Muscle of leg (tissue), 11 donors: Measurements from ENCODE around the gene CD28. TPM values are rescaled to one million over a fixed set of nuclear protein-coding genes. Genes with fewer than 3 reads are reported as not detected.

Experiments used
- DNase-seq: peaks from one replicate; pipeline ENCODE4 v3.0.0; 2013
- H3K27ac ChIP-seq: one replicate; pipeline ENCODE4 v1.5.1; 2013; ENCODE audit warnings: mild to moderate bottlenecking, low read length, control low read depth
- H3K27me3 ChIP-seq: one replicate; pipeline ENCODE4 v1.6.1; 2013; ENCODE audit warnings: low read length; ENCODE audit not compliant: control insufficient read depth, insufficient read depth
- H3K36me3 ChIP-seq: one replicate; pipeline ENCODE4 v1.6.1; 2013; ENCODE audit warnings: low read length; ENCODE audit not compliant: control insufficient read depth, insufficient read depth
- H3K4me1 ChIP-seq: one replicate; pipeline ENCODE4 v1.6.1; 2013; ENCODE audit warnings: low read length; ENCODE audit not compliant: control insufficient read depth, insufficient read depth
- H3K4me3 ChIP-seq: one replicate; pipeline ENCODE4 v1.5.1; 2013; ENCODE audit warnings: low read length, control low read depth
- H3K9me3 ChIP-seq: replicated peaks from 2 replicates; pipeline ENCODE4 v1.6.1; 2013; ENCODE audit warnings: low read depth, low read length; ENCODE audit not compliant: control insufficient read depth
- WGBS: methylation state at CpG from one replicate; pipeline ENCODE4 v1.1.5; 2013; ENCODE audit warnings: missing lambda C conversion rate; ENCODE audit not compliant: insufficient coverage; 5-methylcytosine and 5-hydroxymethylcytosine counted together
- polyA plus RNA-seq, 8 donors: library from polyadenylated mRNA; unstranded; fragments of 120-200 nt; gene quantifications; one replicate each; pipeline versions ENCODE4 v1.2.1 to v1.2.3, GENCODE V29; 2013; ENCODE audit warnings: inconsistent platforms in 1 of 8, low replicate concordance in 1 of 8; ENCODE audit not compliant: insufficient read length in 8 of 8, insufficient read depth in 1 of 8
- total RNA-seq: library from RNA; stranded (reverse); fragments of 120-200 nt; gene quantifications from one replicate; pipeline ENCODE4 v1.2.4, GENCODE V29; 2013

CD28 gene
- total and polyA plus RNA-seq, 9 donors: 2.8 to 5.6 (median 3.8) TPM

DNA sequence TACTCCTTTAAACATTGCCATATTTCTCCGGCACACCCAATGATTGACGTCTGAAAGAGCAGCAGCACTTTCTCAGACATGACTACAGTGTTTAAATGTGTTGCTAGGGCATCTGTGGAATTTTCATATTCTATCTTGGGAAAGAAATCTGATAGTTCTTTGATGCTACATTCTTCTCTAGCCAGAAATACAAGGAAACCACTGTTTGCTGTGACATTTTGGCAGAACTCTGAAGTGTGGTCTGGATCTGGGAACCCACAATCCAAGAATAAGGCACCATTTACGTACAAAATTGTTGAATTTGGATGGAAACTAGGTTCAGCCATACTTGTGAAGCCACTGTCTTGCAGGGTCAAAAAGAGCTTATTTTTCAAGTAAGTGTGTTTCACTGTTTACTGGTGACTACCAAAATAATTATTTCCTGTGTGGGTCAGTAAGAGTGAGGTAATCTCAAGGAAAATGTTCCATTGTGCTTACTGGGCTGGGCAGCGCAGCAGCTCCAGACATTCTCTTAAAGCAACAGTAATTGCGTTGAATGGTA lies 21.3 kb upstream of the CD28 start:
- Histone ChIP-seq H3K9me3 (no peaks in the 10 kb centered on the region), H3K27ac (peak overlapping the region; percentile 81), H3K4me1 (peaks cover 63% of the 10 kb centered on the region), H3K4me3 (no peak overlapping the region), H3K27me3 (no peaks in the 10 kb centered on the region), H3K36me3 (no peaks in the 10 kb centered on the region)
- WGBS: 100% methylated on average over 1 of the region's 5 CpGs
- DNase-seq: peak; percentile 72

- Histone ChIP-seq H3K9me3 (no peaks in the 10 kb centered on the region), H3K27ac (peak overlapping the region; percentile 81), H3K4me1 (peaks cover 71% of the 10 kb centered on the region), H3K36me3 (no peaks in the 10 kb centered on the region), H3K27me3 (no peaks in the 10 kb centered on the region), H3K4me3 (no peak overlapping the region)
- DNase-seq: peak; percentile 60
- WGBS: 80% methylated on average over 1 of the region's 4 CpGs
Observed at GRCh38 chr2:203685789-203686420, 20.5 kb upstream of the CD28 start.

DNA sequence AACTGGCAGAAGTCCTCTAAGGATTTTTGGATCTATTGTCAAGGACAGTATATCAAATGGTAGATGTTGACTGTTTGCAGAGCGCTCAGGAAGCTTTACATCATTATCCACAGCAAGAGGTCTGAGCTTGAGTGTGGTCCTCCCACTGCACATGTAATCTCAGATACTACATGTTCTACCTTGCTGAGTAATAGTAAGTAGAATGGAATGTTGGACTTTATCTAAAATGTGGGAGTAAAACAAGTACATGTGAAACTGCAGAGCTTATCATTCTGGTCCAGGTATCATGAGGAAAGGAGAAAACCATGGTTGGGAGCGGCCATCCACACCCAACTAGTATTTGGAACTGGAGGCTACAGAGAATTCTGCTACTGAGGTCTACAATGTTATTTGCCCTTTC lies 19.3 kb upstream of the CD28 start:
- no peak for DNase-seq
- H3K36me3 ChIP-seq: no peaks in the 10 kb centered on the region
- no peak overlapping the region for H3K4me3 ChIP-seq
- no peaks in the 10 kb centered on the region for H3K27me3 ChIP-seq
- no peak overlapping the region for H3K27ac ChIP-seq
- peaks cover 71% of the 10 kb centered on the region for H3K4me1 ChIP-seq
- no CpG with 5 or more reads among the region's 2 CpGs for WGBS
- no peaks in the 10 kb centered on the region for H3K9me3 ChIP-seq

DNA sequence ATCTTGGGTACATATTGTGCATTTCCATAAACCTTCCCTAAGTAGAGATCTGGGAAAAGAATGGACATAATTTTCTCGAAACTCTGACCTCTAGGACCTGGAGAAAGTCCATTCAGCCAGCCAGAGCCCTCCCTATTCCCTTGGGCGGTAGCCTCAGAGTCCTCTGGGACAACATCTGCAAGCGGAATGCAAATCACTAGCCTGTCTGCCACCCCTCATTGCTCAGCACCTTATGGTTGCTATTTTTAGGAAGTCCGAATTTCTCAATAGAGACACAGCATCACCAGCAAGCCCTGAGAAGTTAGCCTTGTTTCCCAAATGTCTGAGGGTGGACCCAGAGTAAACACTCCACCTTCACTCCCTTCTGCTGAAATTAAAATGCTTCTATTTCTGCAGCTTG lies 17.6 kb upstream of the CD28 start:
- no peak overlapping the region for H3K27ac ChIP-seq
- WGBS: no CpG with 5 or more reads among the region's 4 CpGs
- no peaks in the 10 kb centered on the region for H3K36me3 ChIP-seq
- no peaks in the 10 kb centered on the region for H3K9me3 ChIP-seq
- no peaks in the 10 kb centered on the region for H3K27me3 ChIP-seq
- no peak overlapping the region for H3K4me3 ChIP-seq
- DNase-seq: peak; percentile 79
- peaks cover 68% of the 10 kb centered on the region for H3K4me1 ChIP-seq

- H3K4me1 ChIP-seq: peaks cover 60% of the 10 kb centered on the region
- DNase-seq: no peak
- no peaks in the 10 kb centered on the region for H3K27me3 ChIP-seq
- H3K4me3 ChIP-seq: no peak overlapping the region
- no peaks in the 10 kb centered on the region for H3K36me3 ChIP-seq
- no CpG with 5 or more reads among the region's 8 CpGs for WGBS
- H3K9me3 ChIP-seq: no peaks in the 10 kb centered on the region
- H3K27ac ChIP-seq: no peak overlapping the region
Observed at GRCh38 chr2:203689426-203690116, 16.9 kb upstream of the CD28 start.

- Histone ChIP-seq H3K27me3 (no peaks in the 10 kb centered on the region), H3K4me1 (peaks cover 55% of the 10 kb centered on the region), H3K27ac (no peak overlapping the region), H3K36me3 (no peaks in the 10 kb centered on the region), H3K4me3 (no peak overlapping the region), H3K9me3 (no peaks in the 10 kb centered on the region)
- no peak for DNase-seq
- WGBS: no CpG with 5 or more reads among the region's 4 CpGs
Observed at GRCh38 chr2:203690117-203690431, 16.4 kb upstream of the CD28 start.

GRCh38 chr2:203690441-203691047 lies 15.9 kb upstream of the CD28 start:
- Histone ChIP-seq H3K9me3 (no peaks in the 10 kb centered on the region), H3K36me3 (no peaks in the 10 kb centered on the region), H3K27ac (peak overlapping the region; percentile 47), H3K27me3 (no peaks in the 10 kb centered on the region), H3K4me1 (peaks cover 51% of the 10 kb centered on the region), H3K4me3 (no peak overlapping the region)
- WGBS: 66% methylated on average over 2 of the region's 5 CpGs
- DNase-seq: no peak

DNA sequence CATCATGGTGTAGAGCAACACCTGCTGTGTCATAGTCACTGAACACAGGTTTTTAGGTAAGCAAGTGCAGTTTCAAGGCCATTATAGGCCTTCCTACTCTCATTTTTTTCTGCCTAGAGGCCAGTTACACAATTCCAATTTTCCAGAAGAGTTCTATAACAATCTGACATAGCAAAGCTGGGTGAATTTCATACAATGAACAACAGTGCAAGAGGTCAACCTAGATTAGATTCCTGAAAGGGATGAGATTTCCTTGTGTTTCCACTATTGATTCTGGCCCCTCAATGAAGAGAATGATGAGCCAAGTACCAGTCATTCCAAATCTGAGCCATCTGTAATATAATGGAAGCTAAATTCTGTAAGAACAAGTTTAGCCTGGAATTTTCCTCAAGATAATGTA lies 15.3 kb upstream of the CD28 start:
- Histone ChIP-seq H3K36me3 (no peaks in the 10 kb centered on the region), H3K4me3 (no peak overlapping the region), H3K27ac (peak overlapping the region; percentile 47), H3K9me3 (no peaks in the 10 kb centered on the region), H3K4me1 (peaks cover 46% of the 10 kb centered on the region), H3K27me3 (no peaks in the 10 kb centered on the region)
- no peak for DNase-seq

GRCh38 chr2:203692031-203692710 lies 14.3 kb upstream of the CD28 start:
- peaks cover 40% of the 10 kb centered on the region for H3K4me1 ChIP-seq
- no peaks in the 10 kb centered on the region for H3K27me3 ChIP-seq
- H3K4me3 ChIP-seq: no peak overlapping the region
- DNase-seq: peak; percentile 91
- H3K9me3 ChIP-seq: no peaks in the 10 kb centered on the region
- H3K36me3 ChIP-seq: no peaks in the 10 kb centered on the region
- peak overlapping the region; percentile 64 for H3K27ac ChIP-seq
- WGBS: 21% methylated on average over 4 of the region's 5 CpGs

DNA sequence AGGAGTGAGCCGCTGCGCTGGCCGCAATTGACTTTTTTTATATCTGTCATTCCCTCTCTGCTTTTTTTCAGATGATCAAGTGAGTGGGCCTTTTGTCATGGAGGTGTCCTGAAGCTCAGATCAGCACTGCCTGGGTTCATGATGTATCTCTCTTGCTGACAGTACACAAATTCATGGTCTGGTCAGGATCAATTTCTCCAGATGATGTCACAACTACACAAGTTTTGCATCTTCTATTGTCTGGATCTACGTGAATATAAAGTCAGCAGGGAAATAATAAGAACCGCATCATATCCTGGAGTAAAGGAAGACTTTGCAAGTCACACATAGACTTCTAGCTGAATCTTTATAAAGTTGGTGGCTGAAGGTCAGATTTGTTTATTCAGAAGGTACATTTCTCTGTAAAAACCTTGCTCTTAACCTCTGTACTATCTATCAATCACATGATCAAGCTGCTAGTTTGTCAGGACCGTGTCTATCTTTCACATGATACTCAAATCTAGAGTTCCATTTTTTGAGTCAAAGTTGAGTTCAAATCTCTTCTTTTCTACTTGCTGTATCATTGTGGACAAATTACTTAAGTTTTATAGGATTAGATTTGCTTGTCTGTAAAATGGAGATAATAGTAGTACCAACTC lies 13.1 kb upstream of the CD28 start:
- no peak for DNase-seq
- no peak overlapping the region for H3K27ac ChIP-seq
- WGBS: 100% methylated on average over 1 of the region's 6 CpGs
- H3K4me3 ChIP-seq: no peak overlapping the region
- H3K27me3 ChIP-seq: no peaks in the 10 kb centered on the region
- no peaks in the 10 kb centered on the region for H3K36me3 ChIP-seq
- peaks cover 36% of the 10 kb centered on the region for H3K4me1 ChIP-seq
- H3K9me3 ChIP-seq: no peaks in the 10 kb centered on the region
